ENCODE results near the gene PRSS3.
"Not testable (repeated sequence)": the region's sequence is repeated elsewhere in the genome, so short reads cannot be mapped to it uniquely, and the experiment has no call there.

GRCh38 chr9:33808979-33809322, 13.6 kb downstream of the PRSS3 start:
- not testable (repeated sequence) for TF ChIP-seq ZFPM2, DLX4 (CRISPR knock-in tag; IDR thresholded peaks at IDR 0.05)
